ENCODE results near the gene F3. TPM values are rescaled to one million over a fixed set of nuclear protein-coding genes. Genes with fewer than 3 reads are reported as not detected.

The F3 gene
- total and polyA plus RNA-seq, 9 of the 15 experiments (the other 6 are each of a cell fraction or from before 2014, with no cell fraction given): 0.24 to 0.28 TPM; not detected in 7

DNA sequence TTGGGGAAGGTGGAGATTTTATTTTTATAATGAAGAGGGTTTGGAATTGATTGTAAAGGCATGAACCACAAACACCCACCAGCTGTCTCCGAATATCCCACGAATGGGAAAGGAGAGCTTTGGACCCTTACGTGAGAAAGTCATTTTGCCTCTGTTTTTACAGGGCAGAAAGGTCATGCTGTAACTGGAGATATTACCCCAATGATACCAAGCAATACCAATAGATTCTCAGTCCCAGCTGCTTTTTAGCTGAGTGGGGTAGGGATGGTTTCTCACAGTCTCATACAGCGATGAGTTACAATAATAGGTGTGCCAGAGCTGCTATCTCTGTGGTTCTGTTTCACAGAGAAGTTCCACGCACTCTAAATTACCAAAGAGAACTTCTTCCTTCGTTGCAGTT, 8.8 kb upstream of the F3 start:
- in situ Hi-C loops (cut with MboI) (no loop called here), intact Hi-C loops (cut with micrococcal nuclease) (no loop called here)
- Histone ChIP-seq H2AFZ (ENCODE audit: low read depth, low read length) (no peak overlapping the region), H3K79me2 (ENCODE audit: control insufficient read depth, insufficient read depth, low read length) (no peaks in the 10 kb centered on the region), H3K27ac (ENCODE audit: extremely low read depth, low read depth, low read length) (no peak overlapping the region), H3K9me3 (replicated peaks; ENCODE audit: control insufficient read depth, insufficient read depth, low read depth, low read length) (no peaks in the 10 kb centered on the region), H3K4me1 (replicated peaks in 1 of 2; ENCODE audit: control insufficient read depth in 2 of 2, insufficient read depth in 2 of 2, low read length in 2 of 2) (no peaks in the 10 kb centered on the region), H4K20me1 (replicated peaks; ENCODE audit: control insufficient read depth, insufficient read depth, low read length) (no peaks in the 10 kb centered on the region), H3K4me2 (ENCODE audit: insufficient read depth, low read length) (no peak overlapping the region), H3K4me3 (no peak overlapping the region), H3K9ac (ENCODE audit: insufficient read depth in 1 of 2, low read depth in 2 of 2, low read length in 2 of 2) (no peak overlapping the region), H3K9me1 (ENCODE audit: control insufficient read depth, insufficient read depth, low read length) (peaks cover 3% of the 10 kb centered on the region), H3K36me3 (ENCODE audit: control insufficient read depth, insufficient read depth, low read length) (no peaks in the 10 kb centered on the region), H3K27me3 (ENCODE audit: control insufficient read depth in 2 of 2, insufficient read depth in 2 of 2, low read length in 2 of 2) (peaks cover 11 to 54% of the 10 kb centered on the region in 2 experiments)
- FAIRE-seq (no peak), DNase-seq (ENCODE audit: extremely low read depth in 1 of 4, low spot score in 3 of 4) (no peak), ATAC-seq (no peak)
- under 1% methylated on average over 6 of the region's 6 CpGs for WGBS (ENCODE audit: insufficient coverage, low coverage, missing lambda C conversion rate)
- POLR2A ChIA-PET: no interaction called here
- no TSS peak for BruUV-seq (replicated peaks)
- TF ChIP-seq, protein P1, sequence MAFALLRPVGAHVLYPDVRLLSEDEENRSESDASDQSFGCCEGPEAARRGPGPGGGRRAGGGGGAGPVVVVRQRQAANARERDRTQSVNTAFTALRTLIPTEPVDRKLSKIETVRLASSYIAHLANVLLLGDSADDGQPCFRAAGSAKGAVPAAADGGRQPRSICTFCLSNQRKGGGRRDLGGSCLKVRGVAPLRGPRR (CRISPR knock-in tag; IDR thresholded peaks at IDR 0.05): no peak
- TF ChIP-seq FOS (IDR thresholded peaks at IDR 0.05; ENCODE audit: extremely low read depth, insufficient read length) (no peak), TGIF2 (CRISPR knock-in tag; IDR thresholded peaks at IDR 0.05) (no peak), KLF13 (tag; IDR thresholded peaks at IDR 0.05; ENCODE audit: borderline replicate concordance, low read depth) (no peak), NUFIP1 (IDR thresholded peaks at IDR 0.05; ENCODE audit: partially characterized antibody) (no peak), KLF6 (CRISPR knock-in tag; IDR thresholded peaks at IDR 0.05; ENCODE audit: borderline replicate concordance) (no peak), CGGBP1 (CRISPR knock-in tag; IDR thresholded peaks at IDR 0.05) (no peak), HOXB6 (CRISPR knock-in tag; IDR thresholded peaks at IDR 0.05; ENCODE audit: borderline replicate concordance) (no peak), FUS (optimal IDR thresholded peaks at IDR 0.05; ENCODE audit: low read depth, low read length) (no peak), GTF2A2 (tag; IDR thresholded peaks at IDR 0.05) (no peak)
- TF ChIP-seq, protein P2, sequence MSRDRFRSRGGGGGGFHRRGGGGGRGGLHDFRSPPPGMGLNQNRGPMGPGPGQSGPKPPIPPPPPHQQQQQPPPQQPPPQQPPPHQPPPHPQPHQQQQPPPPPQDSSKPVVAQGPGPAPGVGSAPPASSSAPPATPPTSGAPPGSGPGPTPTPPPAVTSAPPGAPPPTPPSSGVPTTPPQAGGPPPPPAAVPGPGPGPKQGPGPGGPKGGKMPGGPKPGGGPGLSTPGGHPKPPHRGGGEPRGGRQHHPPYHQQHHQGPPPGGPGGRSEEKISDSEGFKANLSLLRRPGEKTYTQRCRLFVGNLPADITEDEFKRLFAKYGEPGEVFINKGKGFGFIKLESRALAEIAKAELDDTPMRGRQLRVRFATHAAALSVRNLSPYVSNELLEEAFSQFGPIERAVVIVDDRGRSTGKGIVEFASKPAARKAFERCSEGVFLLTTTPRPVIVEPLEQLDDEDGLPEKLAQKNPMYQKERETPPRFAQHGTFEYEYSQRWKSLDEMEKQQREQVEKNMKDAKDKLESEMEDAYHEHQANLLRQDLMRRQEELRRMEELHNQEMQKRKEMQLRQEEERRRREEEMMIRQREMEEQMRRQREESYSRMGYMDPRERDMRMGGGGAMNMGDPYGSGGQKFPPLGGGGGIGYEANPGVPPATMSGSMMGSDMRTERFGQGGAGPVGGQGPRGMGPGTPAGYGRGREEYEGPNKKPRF (IDR thresholded peaks at IDR 0.05; ENCODE audit: low read depth, low read length): no peak
- TF ChIP-seq, protein P3, sequence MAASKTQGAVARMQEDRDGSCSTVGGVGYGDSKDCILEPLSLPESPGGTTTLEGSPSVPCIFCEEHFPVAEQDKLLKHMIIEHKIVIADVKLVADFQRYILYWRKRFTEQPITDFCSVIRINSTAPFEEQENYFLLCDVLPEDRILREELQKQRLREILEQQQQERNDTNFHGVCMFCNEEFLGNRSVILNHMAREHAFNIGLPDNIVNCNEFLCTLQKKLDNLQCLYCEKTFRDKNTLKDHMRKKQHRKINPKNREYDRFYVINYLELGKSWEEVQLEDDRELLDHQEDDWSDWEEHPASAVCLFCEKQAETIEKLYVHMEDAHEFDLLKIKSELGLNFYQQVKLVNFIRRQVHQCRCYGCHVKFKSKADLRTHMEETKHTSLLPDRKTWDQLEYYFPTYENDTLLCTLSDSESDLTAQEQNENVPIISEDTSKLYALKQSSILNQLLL (CRISPR knock-in tag; IDR thresholded peaks at IDR 0.05; ENCODE audit: borderline replicate concordance): no peak
- CTCF ChIA-PET (ENCODE audit: low intra/inter-chr PET ratio): no interaction called here

All from K562 (cell line).